Prostate gland (tissue), 2 donors: ENCODE data around the gene C14orf132.

Experiments used
- CTCF ChIP-seq, 4 experiments: fragments of 200-600 bp in 2 of 4; fragments of 450-650 bp in 2 of 4; sonication (generic) in 2 of 4; IDR thresholded peaks; 1 replicate in 3 of 4; 2 replicates in 1 of 4; pipeline ENCODE4 v1.5.1; 2016 to 2019; ENCODE audit warnings: antibody characterized with exemption in 4 of 4, mild to moderate bottlenecking in 2 of 4, moderate library complexity in 2 of 4
- POLR2A ChIP-seq: fragments of 450-650 bp; IDR thresholded peaks from one replicate; pipeline ENCODE4 v1.6.1; 2016; ENCODE audit warnings: antibody characterized with exemption, mild to moderate bottlenecking
- POLR2AphosphoS5 ChIP-seq: sonication (generic); formaldehyde crosslinking; IDR thresholded peaks from one replicate; pipeline ENCODE4 v1.6.1; 2017; ENCODE audit warnings: antibody characterized with exemption

- no peak for TF ChIP-seq CTCF (IDR thresholded peaks at IDR 0.05)
- no peak for TF ChIP-seq POLR2A
- TF ChIP-seq POLR2AphosphoS5, result no peak
Observed at GRCh38 chr14:96126339-96126782, 87.2 kb downstream of the C14orf132 start.
